HG03045 (cell line): Measurements from ENCODE around the gene NFIC.

Experiments used
- ATAC-seq: cut with Tn5 transposase; IDR thresholded peaks from one replicate; pipeline ENCODE4 v1.9.1; 2021; ENCODE audit warnings: mild to moderate bottlenecking, moderate library complexity; ENCODE audit not compliant: unreplicated experiment

The NFIC gene

GRCh38 chr19:3464587-3465235 lies 98.3 kb downstream of the NFIC start:
- ATAC-seq, result no peak

- no peak for ATAC-seq
These were observed 99.2 kb downstream of the NFIC start for GRCh38 chr19:3465552-3465951.

- ATAC-seq, result no peak
These were observed 100.3 kb downstream of the NFIC start for GRCh38 chr19:3466635-3467034.

- ATAC-seq, result no peak
These were observed 101.2 kb downstream of the NFIC start for GRCh38 chr19:3467437-3468198.

- no peak for ATAC-seq
These were observed 101.8 kb downstream of the NFIC start for GRCh38 chr19:3468211-3468610.

- no peak for ATAC-seq
These were observed 103.5 kb downstream of the NFIC start for GRCh38 chr19:3469638-3470499.

- ATAC-seq, result no peak
These were observed 104.2 kb downstream of the NFIC start for GRCh38 chr19:3470500-3471128.

- no peak for ATAC-seq
These were observed 105.7 kb downstream of the NFIC start for GRCh38 chr19:3471954-3472655.

GRCh38 chr19:3474010-3474409 lies 107.6 kb downstream of the NFIC start:
- ATAC-seq, result no peak

GRCh38 chr19:3474614-3475013 lies 108.2 kb downstream of the NFIC start:
- ATAC-seq, result no peak

- no peak for ATAC-seq
These were observed 109.1 kb downstream of the NFIC start for GRCh38 chr19:3475449-3475848.

GRCh38 chr19:3476830-3477229 lies 110.4 kb downstream of the NFIC start:
- ATAC-seq, result no peak

GRCh38 chr19:3477506-3477905 lies 111.1 kb downstream of the NFIC start:
- no peak for ATAC-seq

GRCh38 chr19:3477951-3478350 lies 111.6 kb downstream of the NFIC start:
- ATAC-seq, result no peak

GRCh38 chr19:3478409-3479176 lies 112.2 kb downstream of the NFIC start:
- ATAC-seq, result no peak

GRCh38 chr19:3479177-3479833 lies 112.9 kb downstream of the NFIC start:
- ATAC-seq, result no peak

- no peak for ATAC-seq
These were observed 113.4 kb downstream of the NFIC start for GRCh38 chr19:3479834-3480215.

GRCh38 chr19:3480383-3481091 lies 114.2 kb downstream of the NFIC start, which contains the start of gene SMIM24:
TSS of gene SMIM24 (minus strand) at chr19:3480525. CDS start at chr19:3480463, 62 bp downstream.
- ATAC-seq, result no peak
